NCI-H226 (cell line): Measurements from ENCODE around the gene GPR132.
A peak's percentile ranks its signal among the peaks of the same experiment; 100 is the strongest.
"Not testable (repeated sequence)": the region's sequence is repeated elsewhere in the genome, so short reads cannot be mapped to it uniquely, and the experiment has no call there.

Experiments
- DNase-seq: peaks from one replicate; pipeline ENCODE4 v3.0.0-alpha.2; 2015

The GPR132 gene

GRCh38 chr14:105065280-105066228 is at the start of gene GPR132:
Gene GPR132 (minus strand): TSS chr14:105065430. CDS start chr14:105055420, 10,010 bp downstream.
- DNase-seq = peak; percentile 63

- DNase-seq = not testable (repeated sequence)
Measured at GRCh38 chr14:105109243-105109642, 44.0 kb upstream of the GPR132 start.

- DNase-seq = no peak
Measured at GRCh38 chr14:105108516-105108864, 43.3 kb upstream of the GPR132 start.

- DNase-seq = no peak
Measured at GRCh38 chr14:105107781-105108515, 42.7 kb upstream of the GPR132 start.

- no peak for DNase-seq
Measured at GRCh38 chr14:105107351-105107750, 42.1 kb upstream of the GPR132 start.

- DNase-seq = no peak
Measured at GRCh38 chr14:105105158-105105557, 39.9 kb upstream of the GPR132 start.

- no peak for DNase-seq
Measured at GRCh38 chr14:105102893-105103292, 37.7 kb upstream of the GPR132 start.

- DNase-seq = no peak
Measured at GRCh38 chr14:105102361-105102870, 37.2 kb upstream of the GPR132 start.

GRCh38 chr14:105100910-105101309 is 35.7 kb upstream of the GPR132 start:
- DNase-seq = no peak

- no peak for DNase-seq
Measured at GRCh38 chr14:105099778-105100177, 34.5 kb upstream of the GPR132 start.

- no peak for DNase-seq
Measured at GRCh38 chr14:105098316-105098715, 33.1 kb upstream of the GPR132 start.

GRCh38 chr14:105097794-105098127 is 32.5 kb upstream of the GPR132 start:
- DNase-seq = no peak

- DNase-seq = no peak
Measured at GRCh38 chr14:105096206-105096875, 31.1 kb upstream of the GPR132 start.

GRCh38 chr14:105095236-105095805 is 30.1 kb upstream of the GPR132 start:
- DNase-seq = no peak

GRCh38 chr14:105094193-105094907 is 29.1 kb upstream of the GPR132 start:
- no peak for DNase-seq

GRCh38 chr14:105093431-105094192 is 28.4 kb upstream of the GPR132 start:
- peak; percentile 87 for DNase-seq

GRCh38 chr14:105093038-105093430 is 27.8 kb upstream of the GPR132 start:
- peak; percentile 64 for DNase-seq

GRCh38 chr14:105092171-105093037 is 27.2 kb upstream of the GPR132 start:
- DNase-seq = peak; percentile 34

- peak; percentile 95 for DNase-seq
Measured at GRCh38 chr14:105091517-105092170, 26.4 kb upstream of the GPR132 start.

- no peak for DNase-seq
Measured at GRCh38 chr14:105091054-105091516, 25.9 kb upstream of the GPR132 start.
